ENCODE data around the gene TM9SF1.
A peak's percentile ranks its signal among the peaks of the same experiment; 100 is the strongest.

TM9SF1 gene

GRCh38 chr14:24195186-24196070 is at the start of gene TM9SF1:
Gene TM9SF1, minus strand, starts transcription at chr14:24195441. Its CDS starts 422 bp downstream, at chr14:24195019.
- DNase-seq (ENCODE audit: low read depth in 3 of 3): peak; percentile 70 to 85 (median 76)

- no peak for DNase-seq (ENCODE audit: low read depth in 3 of 3)
Measured at GRCh38 chr14:24243336-24243836, 48.1 kb upstream of the TM9SF1 start.

GRCh38 chr14:24241829-24242443 is 46.7 kb upstream of the TM9SF1 start:
- peak; percentile 85 to 93 (median 88) for DNase-seq (ENCODE audit: low read depth in 3 of 3)

GRCh38 chr14:24240110-24240918 is 45.1 kb upstream of the TM9SF1 start:
- DNase-seq (ENCODE audit: low read depth in 3 of 3): no peak

GRCh38 chr14:24238527-24239037 is 43.3 kb upstream of the TM9SF1 start:
- no peak for DNase-seq (ENCODE audit: low read depth in 3 of 3)

- no peak for DNase-seq (ENCODE audit: low read depth in 3 of 3)
Measured at GRCh38 chr14:24238123-24238522, 42.9 kb upstream of the TM9SF1 start.

- DNase-seq (ENCODE audit: low read depth in 3 of 3): no peak
Measured at GRCh38 chr14:24237463-24237955, 42.3 kb upstream of the TM9SF1 start.

GRCh38 chr14:24236689-24237462 is 41.6 kb upstream of the TM9SF1 start:
- DNase-seq (ENCODE audit: low read depth in 3 of 3): no peak

GRCh38 chr14:24235804-24236688 is 40.8 kb upstream of the TM9SF1 start:
- no peak for DNase-seq (ENCODE audit: low read depth in 3 of 3)

GRCh38 chr14:24234095-24235005 is 39.1 kb upstream of the TM9SF1 start:
- DNase-seq (ENCODE audit: low read depth in 3 of 3): no peak

GRCh38 chr14:24233538-24233866 is 38.3 kb upstream of the TM9SF1 start:
- no peak for DNase-seq (ENCODE audit: low read depth in 3 of 3)

- no peak for DNase-seq (ENCODE audit: low read depth in 3 of 3)
Measured at GRCh38 chr14:24232645-24233537, 37.6 kb upstream of the TM9SF1 start, which contains the start of gene GMPR2. Gene GMPR2, plus strand, starts transcription at chr14:24232929. Its CDS starts 325 bp downstream, at chr14:24233254.

GRCh38 chr14:24232121-24232644 is 36.9 kb upstream of the TM9SF1 start, which contains the start of gene NEDD8:
Gene NEDD8, minus strand, starts transcription at chr14:24232367. Its CDS starts 100 bp downstream, at chr14:24232267.
- peak; percentile 82 to 90 (median 88) for DNase-seq (ENCODE audit: low read depth in 3 of 3)

GRCh38 chr14:24231263-24232120 is 36.3 kb upstream of the TM9SF1 start:
- no peak for DNase-seq (ENCODE audit: low read depth in 3 of 3)

- no peak for DNase-seq (ENCODE audit: low read depth in 3 of 3)
Measured at GRCh38 chr14:24228902-24229301, 33.7 kb upstream of the TM9SF1 start.

- no peak for DNase-seq (ENCODE audit: low read depth in 3 of 3)
Measured at GRCh38 chr14:24226473-24226872, 31.2 kb upstream of the TM9SF1 start.

Data from stimulated activated CD4-positive, alpha-beta T cell treated with anti-CD3 and anti-CD28 coated beads, TNF-alpha, amount 100 ng/mL, for 24 hours (primary cell).